ENCODE results near the gene IL31. TPM values are rescaled to one million over a fixed set of nuclear protein-coding genes. Genes with fewer than 3 reads are reported as not detected.
A peak's percentile ranks its signal among the peaks of the same experiment; 100 is the strongest.

The IL31 gene
- total RNA-seq, 6 experiments from 2014 or later = not detected

- 93% methylated on average over 4 of the region's 5 CpGs for WGBS (ENCODE audit: insufficient coverage, low coverage, low lambda C conversion rate, missing lambda C conversion rate)
- no peak for DNase-seq
- H3K36me3 ChIP-seq = no peaks in the 10 kb centered on the region
- intact Hi-C loops (cut with DNase I) = no loop called here
- no peak for ATAC-seq
- no peak for TF ChIP-seq POLR2A (IDR thresholded peaks at IDR 0.05)
- no peak for TF ChIP-seq CTCF (IDR thresholded peaks at IDR 0.05)
- H3K4me1 ChIP-seq = no peaks in the 10 kb centered on the region
- no peak overlapping the region for H3K27ac ChIP-seq
- H3K4me3 ChIP-seq = no peak overlapping the region
- H3K9me3 ChIP-seq = no peaks in the 10 kb centered on the region
- H3K27me3 ChIP-seq = no peaks in the 10 kb centered on the region
Measured at GRCh38 chr12:122171399-122171798, 2.6 kb downstream of the IL31 start.

GRCh38 chr12:122168492-122168891, 5.5 kb downstream of the IL31 start:
- H3K4me1 ChIP-seq = no peaks in the 10 kb centered on the region
- DNase-seq = no peak
- no peaks in the 10 kb centered on the region for H3K36me3 ChIP-seq
- H3K9me3 ChIP-seq = no peaks in the 10 kb centered on the region
- no peak for ATAC-seq
- intact Hi-C loops (cut with DNase I) = no loop called here
- no peak overlapping the region for H3K27ac ChIP-seq
- H3K4me3 ChIP-seq = no peak overlapping the region
- TF ChIP-seq CTCF (IDR thresholded peaks at IDR 0.05) (no peak), POLR2A (IDR thresholded peaks at IDR 0.05) (no peak)
- no peaks in the 10 kb centered on the region for H3K27me3 ChIP-seq
- 100% methylated on average over 2 of the region's 3 CpGs for WGBS (ENCODE audit: insufficient coverage, low coverage, low lambda C conversion rate, missing lambda C conversion rate)

- no peak overlapping the region for H3K4me3 ChIP-seq
- intact Hi-C loops (cut with DNase I) = no loop called here
- TF ChIP-seq CTCF (IDR thresholded peaks at IDR 0.05) = no peak
- TF ChIP-seq POLR2A (IDR thresholded peaks at IDR 0.05) = no peak
- WGBS (ENCODE audit: insufficient coverage, low coverage, low lambda C conversion rate, missing lambda C conversion rate) = 66% methylated on average over 10 of the region's 10 CpGs
- H3K9me3 ChIP-seq = no peaks in the 10 kb centered on the region
- H3K27me3 ChIP-seq = no peaks in the 10 kb centered on the region
- H3K36me3 ChIP-seq = no peaks in the 10 kb centered on the region
- no peak for DNase-seq
- ATAC-seq = peak in 3 of 4 donors; percentile 13 to 77 (median 56)
- no peak overlapping the region for H3K27ac ChIP-seq
- H3K4me1 ChIP-seq = no peaks in the 10 kb centered on the region
Measured at GRCh38 chr12:122167356-122167925, 6.6 kb downstream of the IL31 start.

GRCh38 chr12:122166422-122167349, 7.3 kb downstream of the IL31 start:
- Histone ChIP-seq H3K9me3 (no peaks in the 10 kb centered on the region), H3K4me1 (no peaks in the 10 kb centered on the region), H3K4me3 (no peak overlapping the region), H3K27me3 (no peaks in the 10 kb centered on the region), H3K27ac (no peak overlapping the region), H3K36me3 (no peaks in the 10 kb centered on the region)
- TF ChIP-seq POLR2A (IDR thresholded peaks at IDR 0.05) = no peak
- TF ChIP-seq CTCF (IDR thresholded peaks at IDR 0.05) = no peak
- intact Hi-C loops (cut with DNase I) = no loop called here
- WGBS (ENCODE audit: insufficient coverage, low coverage, low lambda C conversion rate, missing lambda C conversion rate) = 82% methylated on average over 10 of the region's 22 CpGs
- ATAC-seq (no peak), DNase-seq (no peak)
